Glomerular visceral epithelial cell (primary cell): ENCODE measurements around the gene LANCL1.
"Not testable (repeated sequence)": the region's sequence is repeated elsewhere in the genome, so short reads cannot be mapped to it uniquely, and the experiment has no call there.

Experiments used
- DNase-seq: peaks from one replicate; pipeline ENCODE4 v3.0.0-alpha.2; 2016; ENCODE audit errors: extremely low spot score

LANCL1 gene

DNA sequence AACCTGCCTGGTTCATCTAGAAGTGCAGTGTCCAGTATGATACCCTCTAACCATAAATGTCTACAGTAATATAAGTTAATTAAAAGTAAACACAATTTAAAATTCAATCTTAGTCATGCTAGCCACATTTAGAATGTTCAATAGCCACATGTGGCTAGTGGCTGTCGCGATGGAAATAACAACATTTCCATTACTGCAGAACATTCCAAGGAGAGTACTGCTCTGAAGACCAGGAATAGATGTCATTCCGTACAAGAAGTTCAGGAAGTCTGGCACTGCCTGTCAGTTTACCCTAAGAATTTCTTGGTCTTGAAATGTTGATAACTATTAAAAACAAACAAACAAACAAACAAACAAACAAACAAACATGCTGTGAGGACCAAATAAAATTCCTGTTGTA is 17.2 kb downstream of the LANCL1 start:
- no peak for DNase-seq

DNA sequence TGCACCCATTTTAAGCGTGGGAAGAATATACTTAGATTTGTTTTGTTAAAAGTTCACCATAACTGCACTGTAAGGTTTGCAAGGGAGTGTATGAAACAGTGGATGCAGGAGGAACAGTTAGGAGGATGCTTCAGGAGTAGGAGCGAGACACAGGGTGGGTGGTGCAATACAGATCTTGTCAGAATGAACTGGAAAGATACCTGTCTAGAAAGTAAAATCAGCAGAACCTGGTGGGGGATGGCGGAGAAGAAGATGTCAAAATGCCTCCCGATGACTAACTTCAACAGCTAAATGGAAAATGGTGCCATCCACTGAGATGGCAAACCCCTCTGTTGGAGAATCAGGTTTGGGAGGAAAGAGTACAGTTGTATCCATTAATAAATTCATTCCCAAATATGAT is 18.2 kb downstream of the LANCL1 start:
- DNase-seq = no peak

DNA sequence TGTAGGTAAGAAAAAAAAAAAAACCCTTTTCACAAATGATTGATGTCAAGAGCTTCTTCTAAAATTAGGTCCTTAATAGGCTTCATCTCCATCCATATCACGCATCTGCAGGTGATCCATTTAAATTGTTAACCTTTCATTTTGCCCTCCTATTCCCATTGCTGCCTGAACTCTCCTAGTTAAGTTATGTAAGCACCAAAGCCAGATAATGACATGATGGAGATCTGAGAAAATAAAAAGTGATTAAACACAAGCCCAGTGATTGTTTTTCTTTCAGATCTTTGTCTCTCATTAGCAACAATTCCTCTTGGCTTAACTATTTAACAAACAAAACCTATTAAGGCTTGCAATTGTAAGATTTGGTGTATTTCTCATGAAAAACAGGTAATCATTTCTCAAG is 20.0 kb downstream of the LANCL1 start:
- DNase-seq = no peak

DNA sequence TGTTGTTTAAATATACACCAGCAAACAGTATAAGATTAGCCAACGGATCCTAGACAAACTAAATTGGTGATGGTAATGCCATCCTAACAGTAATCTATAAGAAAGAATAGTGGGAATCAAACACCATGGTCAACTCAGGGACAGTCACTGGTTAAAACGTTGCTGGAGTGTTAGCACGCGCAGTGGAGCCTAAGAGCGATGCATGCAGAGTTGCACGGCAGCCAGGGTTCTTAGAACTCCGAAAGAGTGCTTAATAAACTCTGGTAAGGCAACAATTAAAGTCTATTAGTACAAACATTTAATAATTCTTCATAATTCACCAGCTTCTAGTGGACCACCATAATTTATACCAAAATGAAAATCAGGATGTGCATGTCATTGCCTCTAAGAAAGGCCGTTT is 22.2 kb downstream of the LANCL1 start:
- no peak for DNase-seq

- no peak for DNase-seq
Observed at GRCh38 chr2:210452194-210452593, 24.4 kb downstream of the LANCL1 start.

- not testable (repeated sequence) for DNase-seq
Observed at GRCh38 chr2:210450942-210451341, 25.6 kb downstream of the LANCL1 start.

DNA sequence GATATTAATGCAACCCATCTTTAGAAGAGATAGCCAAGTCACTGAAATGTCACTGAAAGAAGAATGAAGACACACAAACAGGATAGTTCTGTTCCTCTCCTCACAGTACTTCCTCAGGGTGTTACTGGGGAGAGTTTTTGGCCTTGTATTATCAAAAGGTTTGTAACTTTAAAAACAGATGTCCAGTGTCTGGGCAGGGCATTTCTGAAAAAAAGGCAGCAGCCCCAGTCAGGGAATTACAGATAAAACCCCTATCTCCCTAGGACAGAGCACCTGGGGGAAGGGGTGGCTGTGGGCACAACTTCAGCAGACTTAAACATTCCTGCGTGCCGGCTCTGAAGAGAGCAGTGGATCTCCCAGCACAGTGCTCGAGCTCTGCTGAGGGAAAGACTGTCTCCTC is 30.8 kb downstream of the LANCL1 start:
- no peak for DNase-seq

DNA sequence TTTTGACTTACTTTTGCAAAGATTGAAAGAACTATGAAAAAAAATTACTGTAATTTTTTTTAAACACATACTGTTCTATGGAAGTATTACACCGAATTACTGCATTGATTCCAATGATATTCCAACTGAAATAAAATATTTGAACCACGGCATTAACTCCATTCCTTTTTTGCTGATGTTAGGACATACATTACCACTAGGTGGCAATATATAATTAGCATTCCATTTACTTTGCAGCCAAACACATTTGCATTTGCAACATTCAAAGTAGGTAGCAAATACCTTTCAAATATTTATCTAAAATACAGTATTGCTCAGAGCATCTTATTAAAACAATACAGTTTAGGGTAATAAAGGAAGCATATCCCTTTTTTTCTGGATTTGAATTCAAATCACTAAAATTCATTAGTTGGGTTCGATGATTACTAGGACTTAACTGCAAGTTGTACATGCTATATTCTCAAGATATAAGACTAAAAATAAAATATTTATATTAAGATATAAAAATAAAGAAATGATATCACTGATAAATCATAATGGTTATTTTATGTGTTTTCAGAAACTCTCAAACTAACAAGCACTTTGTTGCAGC is 31.3 kb downstream of the LANCL1 start:
- peak; percentile 20 for DNase-seq

- DNase-seq = no peak
Observed at GRCh38 chr2:210443527-210443926, 33.0 kb downstream of the LANCL1 start.

DNA sequence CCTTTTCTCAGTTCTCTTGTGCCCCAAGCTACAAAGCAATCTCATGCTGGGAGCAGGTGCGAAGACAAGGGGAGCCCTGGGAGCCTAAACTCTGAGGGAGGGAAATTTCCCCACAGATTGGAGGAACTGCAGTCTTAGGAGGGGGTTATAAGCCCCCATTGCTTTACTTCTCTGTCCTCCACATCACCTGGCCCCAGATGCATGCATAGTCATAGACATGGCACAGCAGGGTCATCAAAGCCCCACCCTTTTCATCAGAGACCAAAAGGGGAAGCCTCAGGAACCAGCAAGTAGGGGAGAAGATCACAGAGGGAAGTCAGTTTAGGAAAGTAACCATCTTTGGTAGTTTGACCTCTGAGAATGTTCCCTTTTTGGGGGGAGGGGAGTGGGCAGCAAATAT is 33.7 kb downstream of the LANCL1 start:
- no peak for DNase-seq

GRCh38 chr2:210442457-210442856 is 34.1 kb downstream of the LANCL1 start:
- no peak for DNase-seq

GRCh38 chr2:210440206-210440605 is 36.4 kb downstream of the LANCL1 start:
- no peak for DNase-seq

DNA sequence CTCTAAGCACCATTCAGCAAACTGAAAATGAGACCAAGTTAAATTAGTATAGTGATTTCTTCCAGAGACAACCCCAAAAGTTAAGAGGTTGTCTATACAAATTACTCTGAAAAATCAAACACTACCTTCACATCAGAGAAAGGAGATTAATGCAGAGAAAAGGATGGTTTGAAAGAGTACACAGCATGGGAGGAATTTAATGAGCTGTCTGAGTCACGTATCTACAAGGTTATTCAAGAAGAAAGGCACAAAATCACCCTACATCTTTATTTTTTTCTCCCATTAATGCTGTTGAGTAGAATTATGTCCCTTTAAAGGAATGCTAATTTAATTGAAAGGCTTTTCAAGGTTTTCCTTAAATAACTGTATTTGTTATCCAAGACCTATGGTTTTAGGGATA is 41.1 kb downstream of the LANCL1 start:
- DNase-seq = no peak

DNA sequence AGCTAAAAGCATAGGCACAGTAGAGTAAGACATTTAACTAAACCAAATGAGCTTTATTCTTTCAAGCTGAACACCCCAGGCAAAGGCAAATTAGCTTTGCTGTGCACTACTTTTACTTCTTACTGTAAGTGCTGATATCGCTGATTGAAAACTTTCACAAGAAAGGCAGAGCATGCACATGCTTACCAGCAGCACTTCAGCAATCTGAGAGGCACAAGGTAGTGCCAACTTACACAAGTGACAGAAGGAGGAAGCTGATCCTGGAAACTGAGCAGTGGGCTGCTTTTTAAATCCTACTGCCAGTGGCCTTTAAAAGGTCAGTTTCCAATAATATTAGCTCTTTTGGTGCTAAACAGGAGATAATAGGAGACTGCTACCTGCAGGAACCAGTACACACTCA is 43.9 kb downstream of the LANCL1 start:
- DNase-seq = no peak

GRCh38 chr2:210429403-210430137 is 47.0 kb downstream of the LANCL1 start:
- no peak for DNase-seq

- DNase-seq = no peak
Observed at GRCh38 chr2:210428393-210429179, 48.0 kb downstream of the LANCL1 start.

DNA sequence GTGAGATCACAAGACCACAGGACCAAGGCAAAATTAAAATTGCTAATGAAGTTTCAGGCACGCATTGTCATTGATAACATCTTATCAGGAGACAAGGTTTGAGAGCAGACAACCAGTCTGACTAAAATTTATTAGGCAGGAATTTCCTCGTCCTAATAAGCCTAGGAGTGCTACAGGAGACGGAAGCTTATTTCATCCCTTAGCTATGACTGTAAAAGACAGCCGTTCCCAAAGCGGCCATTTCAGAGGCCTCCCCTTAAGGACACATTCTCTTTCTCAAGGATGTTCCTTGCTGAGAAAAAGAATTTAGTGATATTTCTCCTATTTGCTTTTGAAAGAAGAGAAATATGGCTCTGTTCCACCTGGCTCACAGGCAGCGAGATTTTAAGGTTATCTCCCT is 49.2 kb downstream of the LANCL1 start:
- not testable (repeated sequence) for DNase-seq

DNA sequence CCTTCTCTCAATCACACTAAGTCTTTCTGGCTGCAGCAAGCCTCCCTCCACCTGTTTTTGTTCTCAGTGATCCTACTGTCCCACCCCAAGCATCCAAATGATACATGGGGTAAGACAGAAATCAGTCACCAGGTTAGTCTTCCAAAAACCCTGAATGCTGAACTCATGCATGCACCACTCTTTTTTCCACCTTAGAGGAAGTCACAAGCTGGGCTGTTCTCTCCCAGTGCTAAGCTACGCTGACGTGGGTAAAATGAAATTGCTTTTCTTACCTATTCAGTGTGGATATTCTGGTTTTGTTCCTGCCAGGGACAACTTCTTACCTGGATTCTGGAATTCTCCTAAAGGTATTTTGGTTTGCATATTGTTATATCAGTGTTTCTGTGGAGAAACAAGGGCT is 54.2 kb downstream of the LANCL1 start:
- no peak for DNase-seq

- DNase-seq = peak; percentile 97
Observed at GRCh38 chr2:210421916-210422315, 54.6 kb downstream of the LANCL1 start.

DNA sequence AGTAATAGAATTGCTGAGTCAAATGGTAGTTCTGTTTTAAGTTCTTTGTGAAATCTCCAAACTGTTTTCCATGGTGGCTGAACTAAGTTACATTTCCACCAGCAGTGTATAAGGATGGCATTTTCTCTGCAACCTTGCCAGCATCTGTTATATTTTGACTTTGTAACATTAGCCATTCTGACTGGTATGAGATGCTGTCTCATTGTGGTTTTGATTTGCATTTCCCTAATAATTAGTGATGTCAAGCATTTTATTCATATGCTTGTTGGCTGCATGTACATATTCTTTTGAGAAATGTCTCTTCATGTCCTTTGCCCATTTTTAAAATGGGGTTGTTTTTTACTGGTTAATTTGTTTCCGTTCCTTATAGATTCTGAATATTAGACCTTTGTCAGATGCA is 63.9 kb downstream of the LANCL1 start:
- DNase-seq = no peak

- DNase-seq = no peak
Observed at GRCh38 chr2:210410542-210410941, 66.0 kb downstream of the LANCL1 start.

GRCh38 chr2:210399440-210400041 is 77.0 kb downstream of the LANCL1 start:
- peak; percentile 27 for DNase-seq

- no peak for DNase-seq
Observed at GRCh38 chr2:210392469-210392881, 84.1 kb downstream of the LANCL1 start.
